Measurements from ENCODE around the gene SP8. TPM values are rescaled to one million over a fixed set of nuclear protein-coding genes. Genes with fewer than 3 reads are reported as not detected.

The SP8 gene
- total RNA-seq, 1 donor from 2014 or later, result not detected

DNA sequence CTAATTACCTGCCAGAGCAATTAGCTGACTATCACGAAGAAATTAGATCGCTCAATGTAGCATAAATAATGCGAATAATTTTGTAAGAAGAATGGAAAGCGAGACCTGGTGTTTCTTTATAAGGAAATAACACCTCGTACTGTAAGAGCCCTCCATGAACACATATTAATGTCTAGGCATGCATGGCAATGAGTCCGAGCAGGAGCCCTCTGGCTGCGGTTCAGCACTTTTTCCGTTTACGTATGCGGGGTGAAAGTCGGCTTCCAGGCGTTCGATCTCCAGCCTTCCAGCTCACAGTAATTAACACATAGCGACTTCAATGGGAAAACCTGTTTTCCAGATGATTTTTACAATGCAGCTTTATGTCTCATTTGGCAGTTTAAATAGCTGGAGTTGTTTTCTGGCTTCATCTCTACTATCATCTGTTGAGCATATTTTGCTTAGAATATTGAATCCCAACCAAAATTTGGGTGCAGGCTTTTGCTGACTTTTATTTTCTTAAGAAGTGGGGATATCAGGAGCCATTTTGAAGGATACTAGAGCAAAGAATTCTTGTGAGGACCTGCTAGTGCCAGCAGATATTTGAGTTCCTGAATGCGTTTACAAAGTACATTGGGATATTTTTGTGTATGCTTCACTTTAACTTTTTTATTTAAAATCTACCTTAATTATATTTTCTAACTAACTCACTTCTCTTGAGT lies 7.2 kb upstream of the SP8 start:
- intact Hi-C loops (cut with DNase I), result no loop called here
- Histone ChIP-seq H3K36me3 (no peaks in the 10 kb centered on the region), H3K27ac (no peak overlapping the region), H3K27me3 (peaks cover 96% of the 10 kb centered on the region), H3K9me3 (no peaks in the 10 kb centered on the region), H3K4me1 (peaks cover 7% of the 10 kb centered on the region), H3K4me3 (no peak overlapping the region)
- ATAC-seq (no peak), DNase-seq (no peak)
- TF ChIP-seq, protein P1, sequence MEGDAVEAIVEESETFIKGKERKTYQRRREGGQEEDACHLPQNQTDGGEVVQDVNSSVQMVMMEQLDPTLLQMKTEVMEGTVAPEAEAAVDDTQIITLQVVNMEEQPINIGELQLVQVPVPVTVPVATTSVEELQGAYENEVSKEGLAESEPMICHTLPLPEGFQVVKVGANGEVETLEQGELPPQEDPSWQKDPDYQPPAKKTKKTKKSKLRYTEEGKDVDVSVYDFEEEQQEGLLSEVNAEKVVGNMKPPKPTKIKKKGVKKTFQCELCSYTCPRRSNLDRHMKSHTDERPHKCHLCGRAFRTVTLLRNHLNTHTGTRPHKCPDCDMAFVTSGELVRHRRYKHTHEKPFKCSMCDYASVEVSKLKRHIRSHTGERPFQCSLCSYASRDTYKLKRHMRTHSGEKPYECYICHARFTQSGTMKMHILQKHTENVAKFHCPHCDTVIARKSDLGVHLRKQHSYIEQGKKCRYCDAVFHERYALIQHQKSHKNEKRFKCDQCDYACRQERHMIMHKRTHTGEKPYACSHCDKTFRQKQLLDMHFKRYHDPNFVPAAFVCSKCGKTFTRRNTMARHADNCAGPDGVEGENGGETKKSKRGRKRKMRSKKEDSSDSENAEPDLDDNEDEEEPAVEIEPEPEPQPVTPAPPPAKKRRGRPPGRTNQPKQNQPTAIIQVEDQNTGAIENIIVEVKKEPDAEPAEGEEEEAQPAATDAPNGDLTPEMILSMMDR (IDR thresholded peaks at IDR 0.05), result no peak

DNA sequence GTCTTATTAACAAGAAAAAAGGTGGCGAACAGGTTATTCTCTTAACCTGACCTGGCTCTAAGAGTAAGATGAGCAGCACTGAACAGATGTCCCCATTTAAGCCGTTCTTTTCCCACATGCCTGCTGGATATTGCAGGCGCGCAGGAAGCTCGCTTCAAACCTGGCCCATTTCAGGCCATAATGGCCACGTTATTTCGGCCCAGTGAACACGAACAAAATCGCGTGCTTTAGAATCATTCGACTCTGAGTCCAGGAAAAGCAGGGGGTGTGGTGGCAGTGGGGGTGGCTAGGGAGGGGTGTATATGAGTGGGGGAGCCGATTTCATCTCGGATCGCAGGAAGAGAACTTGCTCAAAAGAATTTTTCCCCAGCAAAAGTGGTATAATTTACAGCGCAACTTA lies 6.6 kb upstream of the SP8 start:
- Histone ChIP-seq H3K9me3 (no peaks in the 10 kb centered on the region), H3K36me3 (no peaks in the 10 kb centered on the region), H3K4me1 (peaks cover 7% of the 10 kb centered on the region), H3K27ac (no peak overlapping the region), H3K4me3 (no peak overlapping the region), H3K27me3 (peaks cover 96% of the 10 kb centered on the region)
- DNase-seq (no peak), ATAC-seq (no peak)
- intact Hi-C loops (cut with DNase I), result no loop called here
- TF ChIP-seq, protein P1 (IDR thresholded peaks at IDR 0.05), result no peak

- Histone ChIP-seq H3K9me3 (no peaks in the 10 kb centered on the region), H3K4me3 (no peak overlapping the region), H3K36me3 (no peaks in the 10 kb centered on the region), H3K27me3 (peaks cover 100% of the 10 kb centered on the region), H3K27ac (no peak overlapping the region), H3K4me1 (no peaks in the 10 kb centered on the region)
- ATAC-seq (no peak), DNase-seq (no peak)
- intact Hi-C loops (cut with DNase I), result no loop called here
- TF ChIP-seq, protein P1 (IDR thresholded peaks at IDR 0.05), result no peak
Observed at GRCh38 chr7:20791538-20792434, 5.1 kb upstream of the SP8 start.

DNA sequence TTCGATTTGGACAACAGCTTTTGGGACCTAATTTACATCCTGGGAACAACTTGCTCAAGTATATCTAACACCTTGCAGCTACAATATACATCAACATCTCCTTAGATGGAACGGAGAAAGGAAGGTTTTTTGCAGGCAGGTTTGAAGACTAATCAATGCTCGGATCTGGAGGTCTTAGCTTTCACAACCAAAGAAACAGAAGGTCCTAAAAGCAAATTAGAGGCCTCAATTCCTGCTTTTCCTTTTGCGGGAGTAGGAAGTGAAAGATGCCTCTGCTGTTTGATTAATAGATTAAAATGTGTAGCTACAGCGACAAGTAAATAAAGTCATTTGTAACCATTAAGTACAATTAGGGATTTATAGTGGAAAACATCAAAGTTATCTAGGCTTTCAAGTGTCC lies 3.7 kb upstream of the SP8 start:
- no peak for DNase-seq
- H3K9me3 ChIP-seq, result no peaks in the 10 kb centered on the region
- intact Hi-C loops (cut with DNase I), result no loop called here
- H3K4me1 ChIP-seq, result peaks cover 10% of the 10 kb centered on the region
- TF ChIP-seq, protein P1 (IDR thresholded peaks at IDR 0.05), result no peak
- peaks cover 99% of the 10 kb centered on the region for H3K27me3 ChIP-seq
- H3K36me3 ChIP-seq, result no peaks in the 10 kb centered on the region
- no peak overlapping the region for H3K27ac ChIP-seq
- no peak for ATAC-seq
- H3K4me3 ChIP-seq, result no peak overlapping the region

- Histone ChIP-seq H3K4me3 (no peak overlapping the region), H3K27ac (no peak overlapping the region), H3K36me3 (no peaks in the 10 kb centered on the region), H3K9me3 (no peaks in the 10 kb centered on the region), H3K4me1 (peaks cover 17% of the 10 kb centered on the region), H3K27me3 (peaks cover 98% of the 10 kb centered on the region)
- intact Hi-C loops (cut with DNase I), result no loop called here
- ATAC-seq (no peak), DNase-seq (no peak)
- TF ChIP-seq, protein P1 (IDR thresholded peaks at IDR 0.05), result no peak
Observed at GRCh38 chr7:20788420-20788990, 1.8 kb upstream of the SP8 start.

All from upper lobe of right lung (tissue), 1 donor.